Measurements from ENCODE around the gene ASCC1. TPM values are rescaled to one million over a fixed set of nuclear protein-coding genes. Genes with fewer than 3 reads are reported as not detected.

Gene ASCC1
- total RNA-seq, 1 experiment from 2014 or later, result 28.0 TPM

GRCh38 chr10:72105098-72105475 is 111.0 kb downstream of the ASCC1 start:
- H3K27me3 ChIP-seq (ENCODE audit: control insufficient read depth, insufficient read depth, low read length), result no peaks in the 10 kb centered on the region
- DNase-seq, result no peak
- H3K4me3 ChIP-seq (ENCODE audit: insufficient read depth, low read depth, low read length), result no peak overlapping the region
- peaks cover 1% of the 10 kb centered on the region for H3K36me3 ChIP-seq (replicated peaks; ENCODE audit: control insufficient read depth, insufficient read depth, low read length)

GRCh38 chr10:72104472-72105097 is 111.5 kb downstream of the ASCC1 start:
- no peak for DNase-seq
- peaks cover 1% of the 10 kb centered on the region for H3K36me3 ChIP-seq (replicated peaks; ENCODE audit: control insufficient read depth, insufficient read depth, low read length)
- no peak overlapping the region for H3K4me3 ChIP-seq (ENCODE audit: insufficient read depth, low read depth, low read length)
- H3K27me3 ChIP-seq (ENCODE audit: control insufficient read depth, insufficient read depth, low read length), result no peaks in the 10 kb centered on the region

GRCh38 chr10:72099600-72099921 is 116.5 kb downstream of the ASCC1 start:
- Histone ChIP-seq H3K27me3 (ENCODE audit: control insufficient read depth, insufficient read depth, low read length) (no peaks in the 10 kb centered on the region), H3K4me3 (ENCODE audit: insufficient read depth, low read depth, low read length) (no peak overlapping the region), H3K36me3 (replicated peaks; ENCODE audit: control insufficient read depth, insufficient read depth, low read length) (peaks cover 4% of the 10 kb centered on the region)
- DNase-seq, result no peak

DNA sequence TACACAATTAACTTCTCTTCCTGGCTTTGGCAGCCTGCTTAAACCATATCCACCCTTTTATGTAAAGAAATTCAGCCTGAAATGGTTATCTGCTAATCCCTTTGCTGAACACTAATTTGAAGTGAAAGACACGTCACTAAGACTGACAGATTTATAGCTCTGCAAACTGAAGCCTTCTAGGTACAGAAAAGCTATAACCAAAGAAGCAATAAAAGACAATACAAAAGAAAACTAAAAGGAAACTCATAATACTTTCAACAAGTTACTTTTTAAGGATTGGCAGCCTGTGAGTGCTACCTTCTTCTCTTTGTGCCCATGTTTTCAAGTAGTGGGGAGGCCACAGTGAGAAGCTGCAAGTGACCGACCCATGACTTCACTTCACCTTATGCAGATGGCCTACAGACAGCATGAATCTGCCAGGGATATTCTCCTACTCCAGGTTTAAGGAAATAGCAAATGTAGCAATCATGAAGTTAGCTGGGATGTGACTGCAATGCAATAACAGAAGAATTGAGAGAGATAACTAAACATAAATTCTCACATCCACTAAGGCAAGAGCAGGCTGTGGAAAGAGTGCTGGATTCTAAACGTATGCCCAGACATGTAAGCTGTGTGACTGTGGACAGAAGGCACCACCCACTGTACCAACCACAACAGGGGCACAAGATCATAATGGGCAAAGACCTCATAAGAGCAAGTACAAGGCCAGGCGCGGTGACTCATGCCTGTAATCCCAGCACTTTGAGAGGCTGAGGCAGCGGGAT is 117.1 kb downstream of the ASCC1 start:
- H3K4me3 ChIP-seq (ENCODE audit: insufficient read depth, low read depth, low read length), result no peak overlapping the region
- no peak for DNase-seq
- H3K36me3 ChIP-seq (replicated peaks; ENCODE audit: control insufficient read depth, insufficient read depth, low read length), result peaks cover 4% of the 10 kb centered on the region
- H3K27me3 ChIP-seq (ENCODE audit: control insufficient read depth, insufficient read depth, low read length), result no peaks in the 10 kb centered on the region

DNA sequence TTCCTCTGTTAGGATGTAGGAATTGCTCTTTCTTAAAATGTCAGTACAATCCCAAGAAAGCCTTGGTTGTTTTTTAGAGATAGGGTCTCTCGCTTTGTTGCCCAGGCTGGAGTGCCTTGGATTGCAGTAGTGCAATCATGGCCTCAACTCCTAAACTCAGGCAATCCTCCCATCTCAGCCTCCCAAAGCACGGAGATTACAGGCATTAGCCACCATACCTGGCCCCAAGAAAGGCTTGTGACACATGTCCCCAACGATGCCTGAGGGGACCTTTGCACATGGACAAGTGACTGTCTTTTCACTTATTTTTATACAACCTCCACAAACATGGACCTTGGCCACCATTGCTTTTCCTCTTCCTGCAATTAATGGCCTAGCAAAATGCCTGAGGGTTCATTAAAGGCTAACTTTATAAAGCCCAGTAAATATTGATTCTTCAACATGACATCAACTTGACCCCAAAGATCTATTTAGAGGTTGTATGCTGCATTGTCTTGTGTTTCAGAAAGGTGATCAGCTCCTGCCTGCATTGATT is 117.7 kb downstream of the ASCC1 start:
- Histone ChIP-seq H3K36me3 (replicated peaks; ENCODE audit: control insufficient read depth, insufficient read depth, low read length) (peaks cover 4% of the 10 kb centered on the region), H3K27me3 (ENCODE audit: control insufficient read depth, insufficient read depth, low read length) (no peaks in the 10 kb centered on the region), H3K4me3 (ENCODE audit: insufficient read depth, low read depth, low read length) (no peak overlapping the region)
- no peak for DNase-seq

- DNase-seq, result no peak
- no peak overlapping the region for H3K4me3 ChIP-seq (ENCODE audit: insufficient read depth, low read depth, low read length)
These were observed 118.4 kb downstream of the ASCC1 start for GRCh38 chr10:72097448-72098300.

DNA sequence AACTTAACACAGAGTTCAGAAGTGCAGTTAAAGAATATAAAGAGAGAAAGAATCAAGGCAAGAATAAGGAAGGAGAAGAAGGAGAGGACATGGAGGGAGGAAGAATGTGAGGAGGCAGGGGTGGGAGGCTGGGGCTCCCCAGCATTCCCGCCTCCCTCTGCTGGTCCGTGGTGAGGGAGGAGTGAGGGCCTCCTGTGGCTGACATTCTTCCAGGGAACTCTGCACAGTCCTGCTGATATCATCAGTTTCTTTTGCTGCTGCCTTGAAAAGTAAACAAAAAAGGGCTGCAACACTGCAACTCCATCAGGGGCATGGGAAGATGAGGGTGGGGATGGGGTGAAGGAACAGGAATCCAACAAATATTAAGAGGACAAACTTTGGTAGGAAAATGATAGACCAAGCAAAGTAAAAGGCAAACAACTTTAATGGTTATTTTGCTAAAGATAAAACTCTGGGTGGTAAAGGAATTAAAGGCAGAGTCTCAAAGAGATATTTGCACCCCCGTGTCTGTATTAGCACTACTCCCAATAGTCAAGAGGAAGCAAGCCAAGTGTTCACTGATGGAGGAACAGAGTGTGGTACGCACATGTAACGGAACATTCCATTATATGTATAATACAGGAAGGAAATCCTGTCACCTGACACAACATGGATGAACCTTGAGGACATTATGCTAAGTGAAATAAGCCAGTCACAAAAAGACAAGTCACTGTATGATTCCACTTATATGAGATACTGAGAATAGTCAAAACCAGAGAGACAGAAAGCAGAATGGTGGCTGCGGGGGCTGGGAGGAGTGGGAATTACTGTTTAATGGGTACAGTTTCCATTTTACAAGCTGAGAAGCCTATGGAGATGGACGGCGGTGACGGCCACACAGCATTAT is 119.7 kb downstream of the ASCC1 start:
- H3K4me3 ChIP-seq (ENCODE audit: insufficient read depth, low read depth, low read length), result no peak overlapping the region

More at GRCh38 chr10:72097448-72098300, 118.4 kb downstream of the ASCC1 start:
- Histone ChIP-seq H3K36me3 (replicated peaks; ENCODE audit: control insufficient read depth, insufficient read depth, low read length) (peaks cover 4% of the 10 kb centered on the region), H3K27me3 (ENCODE audit: control insufficient read depth, insufficient read depth, low read length) (no peaks in the 10 kb centered on the region)

DNA sequence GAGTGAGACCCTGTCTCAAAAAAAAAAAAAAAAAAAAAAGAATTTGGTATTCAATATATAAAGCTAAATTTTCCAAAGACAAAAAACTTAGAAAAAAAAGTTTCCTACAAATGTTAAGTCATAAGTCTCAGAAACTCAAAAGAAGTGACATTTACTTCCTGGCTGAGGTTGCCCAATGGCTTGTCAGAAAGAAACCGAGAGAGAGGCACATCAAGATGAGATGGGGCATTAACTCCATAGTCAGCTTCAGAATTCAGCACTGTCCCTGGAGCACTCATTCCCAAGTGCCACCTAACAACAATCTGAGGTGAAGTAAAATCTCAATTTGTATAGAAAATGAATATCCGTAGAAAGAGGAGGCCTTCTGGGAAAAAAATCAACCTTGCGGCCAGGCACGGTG is 120.9 kb downstream of the ASCC1 start:
- Histone ChIP-seq H3K4me3 (ENCODE audit: insufficient read depth, low read depth, low read length) (no peak overlapping the region), H3K27me3 (ENCODE audit: control insufficient read depth, insufficient read depth, low read length) (no peaks in the 10 kb centered on the region), H3K36me3 (replicated peaks; ENCODE audit: control insufficient read depth, insufficient read depth, low read length) (peaks cover 2% of the 10 kb centered on the region)
- DNase-seq, result no peak

More for the DNA sequence above, 119.7 kb downstream of the ASCC1 start:
- Histone ChIP-seq H3K27me3 (ENCODE audit: control insufficient read depth, insufficient read depth, low read length) (no peaks in the 10 kb centered on the region), H3K36me3 (replicated peaks; ENCODE audit: control insufficient read depth, insufficient read depth, low read length) (peaks cover 3% of the 10 kb centered on the region)
- DNase-seq, result peak; percentile 53

GRCh38 chr10:72094574-72094973 is 121.5 kb downstream of the ASCC1 start:
- Histone ChIP-seq H3K4me3 (ENCODE audit: insufficient read depth, low read depth, low read length) (no peak overlapping the region), H3K36me3 (replicated peaks; ENCODE audit: control insufficient read depth, insufficient read depth, low read length) (peaks cover 2% of the 10 kb centered on the region)
- no peak for DNase-seq

DNA sequence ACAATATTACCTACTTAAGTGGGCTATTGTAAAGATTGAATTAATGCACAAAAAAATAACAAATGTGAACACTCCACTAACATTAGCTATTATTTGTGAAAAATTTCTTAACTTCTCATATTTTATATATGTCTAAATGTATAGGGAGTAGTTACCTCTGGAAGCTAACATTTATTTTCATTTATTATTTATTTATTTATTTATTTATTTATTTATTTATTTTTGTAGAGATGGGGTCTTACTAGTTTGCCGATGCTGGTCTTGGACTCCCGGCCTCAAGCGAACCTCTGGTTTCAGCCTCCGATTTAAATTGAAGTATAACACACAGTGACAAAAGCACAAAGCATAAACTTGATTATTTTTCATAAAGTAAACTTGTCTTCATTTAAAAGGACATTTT is 122.6 kb downstream of the ASCC1 start:
- no peak for DNase-seq
- peaks cover 6% of the 10 kb centered on the region for H3K27me3 ChIP-seq (ENCODE audit: control insufficient read depth, insufficient read depth, low read length)
- peaks cover 2% of the 10 kb centered on the region for H3K36me3 ChIP-seq (replicated peaks; ENCODE audit: control insufficient read depth, insufficient read depth, low read length)
- H3K4me3 ChIP-seq (ENCODE audit: insufficient read depth, low read depth, low read length), result no peak overlapping the region

More at GRCh38 chr10:72094574-72094973, 121.5 kb downstream of the ASCC1 start:
- H3K27me3 ChIP-seq (ENCODE audit: control insufficient read depth, insufficient read depth, low read length), result no peaks in the 10 kb centered on the region

- DNase-seq, result no peak
- peaks cover 11% of the 10 kb centered on the region for H3K27me3 ChIP-seq (ENCODE audit: control insufficient read depth, insufficient read depth, low read length)
- H3K36me3 ChIP-seq (replicated peaks; ENCODE audit: control insufficient read depth, insufficient read depth, low read length), result peaks cover 2% of the 10 kb centered on the region
- no peak overlapping the region for H3K4me3 ChIP-seq (ENCODE audit: insufficient read depth, low read depth, low read length)
These were observed 123.1 kb downstream of the ASCC1 start for GRCh38 chr10:72092987-72093386.

GRCh38 chr10:72092171-72092924 is 123.7 kb downstream of the ASCC1 start:
- H3K36me3 ChIP-seq (replicated peaks; ENCODE audit: control insufficient read depth, insufficient read depth, low read length), result peaks cover 2% of the 10 kb centered on the region
- DNase-seq, result no peak
- peaks cover 17% of the 10 kb centered on the region for H3K27me3 ChIP-seq (ENCODE audit: control insufficient read depth, insufficient read depth, low read length)
- no peak overlapping the region for H3K4me3 ChIP-seq (ENCODE audit: insufficient read depth, low read depth, low read length)

GRCh38 chr10:72090326-72090725 is 125.8 kb downstream of the ASCC1 start:
- Histone ChIP-seq H3K27me3 (ENCODE audit: control insufficient read depth, insufficient read depth, low read length) (peaks cover 34% of the 10 kb centered on the region), H3K36me3 (replicated peaks; ENCODE audit: control insufficient read depth, insufficient read depth, low read length) (no peaks in the 10 kb centered on the region), H3K4me3 (ENCODE audit: insufficient read depth, low read depth, low read length) (no peak overlapping the region)
- DNase-seq, result no peak

All from H7 (cell line).